Left hindlimb (tissue), 1 donor: Measurements from ENCODE around the gene ADH1A.
"Not testable (repeated sequence)": the region's sequence is repeated elsewhere in the genome, so short reads cannot be mapped to it uniquely, and the experiment has no call there.

Experiments
- DNase-seq: peaks from one replicate; pipeline ENCODE4 v3.0.0-alpha.2; 2018

Gene ADH1A

GRCh38 chr4:99276417-99276816 lies 14.4 kb downstream of the ADH1A start:
- no peak for DNase-seq

- no peak for DNase-seq
Observed at GRCh38 chr4:99275885-99276284, 14.9 kb downstream of the ADH1A start.

- no peak for DNase-seq
Observed at GRCh38 chr4:99275050-99275449, 15.7 kb downstream of the ADH1A start.

- no peak for DNase-seq
Observed at GRCh38 chr4:99273704-99274103, 17.1 kb downstream of the ADH1A start.

GRCh38 chr4:99264927-99265326 lies 25.9 kb downstream of the ADH1A start:
- no peak for DNase-seq

GRCh38 chr4:99252746-99253145 lies 38.0 kb downstream of the ADH1A start:
- DNase-seq, result no peak

GRCh38 chr4:99248714-99249113 lies 42.1 kb downstream of the ADH1A start:
- no peak for DNase-seq

- DNase-seq, result no peak
Observed at GRCh38 chr4:99235955-99236354, 54.8 kb downstream of the ADH1A start.

GRCh38 chr4:99234331-99235010 lies 56.3 kb downstream of the ADH1A start:
- DNase-seq, result no peak

GRCh38 chr4:99233397-99233796 lies 57.4 kb downstream of the ADH1A start:
- not testable (repeated sequence) for DNase-seq

GRCh38 chr4:99228706-99229105 lies 62.1 kb downstream of the ADH1A start:
- not testable (repeated sequence) for DNase-seq

GRCh38 chr4:99227646-99228045 lies 63.1 kb downstream of the ADH1A start:
- DNase-seq, result not testable (repeated sequence)
